Muscle layer of duodenum (tissue), 2 donors: ENCODE measurements around the gene LRRC4B.
"Not testable (repeated sequence)": the region's sequence is repeated elsewhere in the genome, so short reads cannot be mapped to it uniquely, and the experiment has no call there.

Experiments used
- H3K27ac ChIP-seq: one replicate; pipeline ENCODE4 v1.7.0; 2013; ENCODE audit warnings: mild to moderate bottlenecking, low read length
- H3K27me3 ChIP-seq: one replicate; pipeline ENCODE4 v1.7.0; 2013; ENCODE audit warnings: low read depth, mild to moderate bottlenecking, control low read depth, low read length
- H3K36me3 ChIP-seq, 2 donors: one replicate each; pipeline ENCODE4 v1.7.0; 2013; ENCODE audit warnings: low read length in 2 of 2, control low read depth in 1 of 2, mild to moderate bottlenecking in 1 of 2; ENCODE audit not compliant: insufficient read depth in 2 of 2, control insufficient read depth in 1 of 2
- H3K4me1 ChIP-seq, 2 donors: one replicate each; pipeline ENCODE4 v1.7.0; 2013; ENCODE audit warnings: low read length in 2 of 2, mild to moderate bottlenecking in 2 of 2, control low read depth in 1 of 2, moderate library complexity in 1 of 2; ENCODE audit not compliant: insufficient read depth in 2 of 2, control insufficient read depth in 1 of 2
- H3K4me3 ChIP-seq, 2 donors: one replicate each; pipeline ENCODE4 v1.7.0; 2013; ENCODE audit warnings: low read length in 2 of 2, low read depth in 1 of 2, mild to moderate bottlenecking in 1 of 2
- H3K9me3 ChIP-seq, 2 donors: one replicate each; pipeline ENCODE4 v1.7.0; 2013; ENCODE audit warnings: low read length in 2 of 2, control low read depth in 1 of 2, mild to moderate bottlenecking in 1 of 2; ENCODE audit not compliant: control insufficient read depth in 1 of 2
- donor health status: healthy.

The LRRC4B gene

DNA sequence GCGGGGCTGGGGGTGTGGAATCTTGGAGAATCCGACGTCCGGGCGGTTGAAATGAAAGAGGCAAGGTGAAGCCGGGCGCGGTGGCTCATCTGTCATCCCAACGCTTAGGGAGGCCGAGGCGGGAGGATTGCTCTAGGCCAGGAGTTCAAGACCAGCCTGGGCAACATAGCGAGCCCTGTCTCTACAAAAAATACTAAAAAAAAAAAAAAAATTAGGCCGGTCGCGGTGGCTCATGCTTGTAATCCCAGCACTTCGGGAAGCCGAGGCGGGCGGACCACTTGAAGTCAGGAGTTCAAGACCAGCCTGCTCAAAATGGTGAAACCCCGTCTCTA, 91.4 kb downstream of the LRRC4B start:
- Histone ChIP-seq H3K36me3 (peaks cover 0 to 30% of the 10 kb centered on the region in 2 donors), H3K4me1 (peaks cover 4 to 13% of the 10 kb centered on the region in 2 donors), H3K27ac (peak overlapping the region; percentile 60), H3K4me3 (peak overlapping the region; percentile 85 to 88), H3K27me3 (no peaks in the 10 kb centered on the region), H3K9me3 (no peaks in the 10 kb centered on the region)

DNA sequence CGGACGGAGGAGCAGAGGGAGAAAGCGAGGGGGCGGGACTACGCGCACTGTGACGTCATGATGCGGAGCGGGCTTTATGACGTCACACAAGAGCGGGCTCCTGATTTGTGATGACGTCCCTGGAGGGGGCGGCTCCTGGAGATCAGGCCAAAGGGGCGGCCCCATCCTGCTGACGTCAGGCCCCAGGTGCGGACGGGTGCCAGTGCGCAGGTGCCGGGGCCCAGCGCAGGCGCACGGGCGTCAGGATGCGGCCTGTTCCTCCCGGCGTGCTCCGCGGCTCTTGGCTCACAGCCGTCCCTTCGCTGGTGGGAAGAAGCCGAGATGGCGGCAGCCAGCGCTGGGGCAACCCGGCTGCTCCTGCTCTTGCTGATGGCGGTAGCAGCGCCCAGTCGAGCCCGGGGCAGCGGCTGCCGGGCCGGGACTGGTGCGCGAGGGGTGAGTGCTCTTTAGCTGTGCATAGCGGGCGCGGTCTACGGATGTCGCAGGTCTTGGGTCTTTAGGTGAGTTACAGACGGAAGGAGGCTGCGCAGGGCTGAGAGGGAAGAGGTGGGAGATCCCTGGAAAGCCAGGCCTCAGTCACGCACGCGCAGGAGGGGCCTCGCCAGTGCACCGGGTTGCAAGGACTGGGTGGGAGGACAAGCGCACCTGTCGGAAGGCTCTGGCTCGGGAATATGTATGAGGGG, 91.9 kb downstream of the LRRC4B start, which contains the start of the genes EMC10 and GARIN5A:
EMC10 (plus strand) TSS at position 284 of the 683 bp plus-strand sequence; CDS start at position 322, 38 bp downstream.
GARIN5A (minus strand) TSS at position 625 of the 683 bp plus-strand sequence; CDS start at position 165, 460 bp downstream.
- H3K4me3 ChIP-seq: peak within 1 kb of the TSS; percentile 85 to 88
- H3K27me3 ChIP-seq: no peaks in the 10 kb centered on the region
- H3K9me3 ChIP-seq: no peaks in the 10 kb centered on the region
- peak within 1 kb of the TSS; percentile 60 for H3K27ac ChIP-seq
- H3K4me1 ChIP-seq: peaks cover 4 to 13% of the 10 kb centered on the region in 2 donors
- H3K36me3 ChIP-seq: peaks cover 0 to 25% of the 10 kb centered on the region in 2 donors

GRCh38 chr19:50475736-50476223, 92.5 kb downstream of the LRRC4B start:
- Histone ChIP-seq H3K4me3 (peak overlapping the region in 1 of 2 donors; percentile 85), H3K4me1 (peaks cover 4 to 13% of the 10 kb centered on the region in 2 donors)

DNA sequence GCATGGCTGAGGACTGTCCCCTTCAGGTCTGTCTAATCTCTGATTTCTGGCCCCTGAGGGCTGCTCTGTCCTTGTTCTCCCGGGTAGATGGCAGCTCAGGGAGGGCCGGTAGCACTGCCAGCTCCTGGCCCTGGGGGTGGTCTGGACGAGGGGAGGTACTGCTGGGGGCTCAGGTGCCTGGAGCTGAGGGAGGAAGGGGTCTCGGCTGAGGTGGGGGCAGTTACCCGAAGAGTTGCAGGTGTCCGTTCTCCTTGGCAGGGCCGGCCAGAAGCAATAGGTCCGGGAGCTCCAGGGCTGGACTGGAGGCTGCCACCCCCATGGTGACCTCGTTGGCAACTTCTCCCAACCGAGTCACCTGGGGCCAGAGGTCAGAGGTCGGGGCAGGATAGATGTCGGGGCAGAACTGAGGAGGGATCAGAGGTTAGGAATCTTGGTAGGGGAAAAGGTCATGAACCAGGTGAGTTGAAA, 93.1 kb downstream of the LRRC4B start:
- Histone ChIP-seq H3K4me3 (no peak overlapping the region), H3K27ac (no peak overlapping the region), H3K27me3 (no peaks in the 10 kb centered on the region), H3K4me1 (peaks cover 4 to 13% of the 10 kb centered on the region in 2 donors), H3K9me3 (no peaks in the 10 kb centered on the region), H3K36me3 (peaks cover 0 to 13% of the 10 kb centered on the region in 2 donors)

More at GRCh38 chr19:50475736-50476223, 92.5 kb downstream of the LRRC4B start:
- Histone ChIP-seq H3K9me3 (no peaks in the 10 kb centered on the region), H3K27ac (no peak overlapping the region), H3K27me3 (no peaks in the 10 kb centered on the region), H3K36me3 (peaks cover 0 to 20% of the 10 kb centered on the region in 2 donors)

GRCh38 chr19:50473336-50473735, 94.9 kb downstream of the LRRC4B start:
- peaks cover 4 to 13% of the 10 kb centered on the region in 2 donors for H3K4me1 ChIP-seq
- not testable (repeated sequence) for H3K9me3 ChIP-seq, H3K27ac ChIP-seq, H3K4me3 ChIP-seq, H3K36me3 ChIP-seq, H3K27me3 ChIP-seq

DNA sequence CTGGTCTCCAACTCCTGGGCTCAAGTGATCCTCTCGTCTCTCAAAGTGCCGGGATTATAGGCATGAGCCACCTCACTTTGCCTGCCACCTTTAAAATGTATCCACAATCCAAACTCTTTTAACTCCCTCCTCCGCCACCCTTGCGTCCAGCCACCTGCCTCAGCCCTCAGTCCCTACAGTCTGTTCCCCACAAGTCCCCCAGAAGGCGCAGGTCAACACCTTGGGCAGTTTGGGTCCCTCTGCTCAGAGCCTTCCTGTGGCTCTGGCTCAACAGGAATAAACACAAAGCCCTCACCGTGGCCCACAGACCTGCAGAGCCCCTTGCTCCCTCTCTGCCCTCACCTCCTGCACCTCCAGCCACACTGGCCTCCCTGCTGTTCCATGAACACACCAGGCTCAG, 99.4 kb downstream of the LRRC4B start:
- Histone ChIP-seq H3K4me3 (no peak overlapping the region), H3K9me3 (no peaks in the 10 kb centered on the region), H3K36me3 (no peaks in the 10 kb centered on the region), H3K4me1 (no peaks in the 10 kb centered on the region), H3K27ac (no peak overlapping the region), H3K27me3 (no peaks in the 10 kb centered on the region)

- no peaks in the 10 kb centered on the region for H3K4me1 ChIP-seq
- H3K27ac ChIP-seq: no peak overlapping the region
- no peaks in the 10 kb centered on the region for H3K27me3 ChIP-seq
- H3K36me3 ChIP-seq: no peaks in the 10 kb centered on the region
- H3K4me3 ChIP-seq: no peak overlapping the region
- H3K9me3 ChIP-seq: no peaks in the 10 kb centered on the region
These were observed 100.7 kb downstream of the LRRC4B start for GRCh38 chr19:50467566-50467965.
